Loucy (cell line): ENCODE data around the gene TLR8.

ENCODE experiments used
- H2AFZ ChIP-seq: fragments of 200-600 bp; sonication (generic); 2 replicates; pipeline ENCODE4 v1.6.0; 2016; ENCODE audit warnings: antibody characterized with exemption, mild to moderate bottlenecking, low read length, moderate library complexity
- H3F3A ChIP-seq: fragments of 200-600 bp; 2 replicates; pipeline ENCODE4 v1.6.0; 2016; ENCODE audit warnings: antibody characterized with exemption, low read depth, mild to moderate bottlenecking
- H3K27me3 ChIP-seq: fragments of 200-600 bp; sonication (generic); 2 replicates; pipeline ENCODE4 v1.6.1; 2014; ENCODE audit warnings: low read length, mild to moderate bottlenecking; ENCODE audit not compliant: insufficient read depth, poor library complexity, severe bottlenecking
- H3K36me3 ChIP-seq: fragments of 200-600 bp; sonication (generic); 2 replicates; pipeline ENCODE4 v1.6.1; 2016; ENCODE audit warnings: low read length; ENCODE audit not compliant: insufficient read depth
- H3K4me1 ChIP-seq: fragments of 200-600 bp; sonication (generic); 2 replicates; pipeline ENCODE4 v1.5.1; 2014; ENCODE audit warnings: low read length, mild to moderate bottlenecking; ENCODE audit not compliant: insufficient read depth, poor library complexity, severe bottlenecking
- H3K4me2 ChIP-seq: fragments of 200-600 bp; sonication (generic); 2 replicates; pipeline ENCODE4 v1.6.0; 2014; ENCODE audit warnings: antibody characterized with exemption, low read length, low read depth, mild to moderate bottlenecking; ENCODE audit not compliant: poor library complexity, severe bottlenecking
- H3K4me3 ChIP-seq: fragments of 200-600 bp; sonication (generic); 2 replicates; pipeline ENCODE4 v1.5.1; 2014; ENCODE audit warnings: low read length, mild to moderate bottlenecking, mixed read lengths; ENCODE audit not compliant: poor library complexity, severe bottlenecking
- H3K79me2 ChIP-seq: fragments of 200-600 bp; sonication (generic); 2 replicates; pipeline ENCODE4 v1.6.1; 2014; ENCODE audit warnings: low read length; ENCODE audit not compliant: insufficient read depth
- H3K9ac ChIP-seq: fragments of 200-600 bp; sonication (generic); 2 replicates; pipeline ENCODE4 v1.6.0; 2014; ENCODE audit warnings: mild to moderate bottlenecking, low read depth, low read length, moderate library complexity; ENCODE audit not compliant: poor library complexity, severe bottlenecking
- H3K9me2 ChIP-seq: fragments of 200-600 bp; sonication (generic); replicated peaks from 2 replicates; pipeline ENCODE4 v1.6.1; 2016; ENCODE audit warnings: low read depth, low read length, mixed read lengths
- H3K9me3 ChIP-seq: fragments of 200-600 bp; sonication (generic); 2 replicates; pipeline ENCODE4 v1.6.1; 2014; ENCODE audit warnings: mild to moderate bottlenecking, antibody characterized with exemption, low read length, low read depth; ENCODE audit not compliant: insufficient read depth
- H4K20me1 ChIP-seq: fragments of 200-600 bp; sonication (generic); 2 replicates; pipeline ENCODE4 v1.6.0; 2014; ENCODE audit warnings: antibody characterized with exemption, low read length, mild to moderate bottlenecking; ENCODE audit not compliant: insufficient read depth, poor library complexity, severe bottlenecking
- CTCF ChIP-seq: fragments of 200-600 bp; sonication (generic); conservative IDR thresholded peaks from 2 replicates; pipeline ENCODE4 v1.5.1; 2014; ENCODE audit warnings: mild to moderate bottlenecking, antibody characterized with exemption, low read length
- EZH2phosphoT487 ChIP-seq: fragments of 200-600 bp; IDR thresholded peaks from 2 replicates; pipeline ENCODE4 v1.6.1; 2018; ENCODE audit warnings: antibody characterized with exemption, mild to moderate bottlenecking, moderate library complexity, borderline replicate concordance

TLR8 gene

GRCh38 chrX:12955882-12956703, 49.7 kb downstream of the TLR8 start:
- H3K4me3 ChIP-seq: peak overlapping the region; percentile 70
- H4K20me1 ChIP-seq: no peaks in the 10 kb centered on the region
- peak overlapping the region; percentile 100 for H3K4me2 ChIP-seq
- H2AFZ ChIP-seq: no peak overlapping the region
- no peaks in the 10 kb centered on the region for H3K36me3 ChIP-seq
- peak overlapping the region; percentile 99 for H3K9ac ChIP-seq
- TF ChIP-seq EZH2phosphoT487 (no peak), CTCF (no peak)
- H3K4me1 ChIP-seq: peaks cover 56% of the 10 kb centered on the region
- no peaks in the 10 kb centered on the region for H3K27me3 ChIP-seq
- H3K9me3 ChIP-seq: no peaks in the 10 kb centered on the region
- no peaks in the 10 kb centered on the region for H3K9me2 ChIP-seq
- peaks cover 16% of the 10 kb centered on the region for H3F3A ChIP-seq
- H3K79me2 ChIP-seq: peaks cover 40% of the 10 kb centered on the region

GRCh38 chrX:12956704-12957534, 50.5 kb downstream of the TLR8 start:
- H3K4me3 ChIP-seq: peak overlapping the region; percentile 70
- peak overlapping the region; percentile 99 for H3K9ac ChIP-seq
- no peaks in the 10 kb centered on the region for H4K20me1 ChIP-seq
- no peaks in the 10 kb centered on the region for H3K9me3 ChIP-seq
- H3K36me3 ChIP-seq: no peaks in the 10 kb centered on the region
- H3K27me3 ChIP-seq: no peaks in the 10 kb centered on the region
- peaks cover 62% of the 10 kb centered on the region for H3K4me1 ChIP-seq
- peaks cover 16% of the 10 kb centered on the region for H3F3A ChIP-seq
- H3K4me2 ChIP-seq: peak overlapping the region; percentile 100
- peaks cover 32% of the 10 kb centered on the region for H3K79me2 ChIP-seq
- no peaks in the 10 kb centered on the region for H3K9me2 ChIP-seq
- TF ChIP-seq EZH2phosphoT487 (no peak), CTCF (no peak)
- H2AFZ ChIP-seq: no peak overlapping the region

- peaks cover 54% of the 10 kb centered on the region for H3K4me1 ChIP-seq
- H3K9me3 ChIP-seq: no peaks in the 10 kb centered on the region
- H3K4me2 ChIP-seq: peak overlapping the region; percentile 100
- H3F3A ChIP-seq: peaks cover 16% of the 10 kb centered on the region
- peak overlapping the region; percentile 70 for H3K4me3 ChIP-seq
- H3K9me2 ChIP-seq: no peaks in the 10 kb centered on the region
- no peaks in the 10 kb centered on the region for H4K20me1 ChIP-seq
- no peaks in the 10 kb centered on the region for H3K27me3 ChIP-seq
- peaks cover 23% of the 10 kb centered on the region for H3K79me2 ChIP-seq
- H3K9ac ChIP-seq: peak overlapping the region; percentile 99
- no peaks in the 10 kb centered on the region for H3K36me3 ChIP-seq
- no peak overlapping the region for H2AFZ ChIP-seq
- TF ChIP-seq CTCF (no peak), EZH2phosphoT487 (no peak)
Observed at GRCh38 chrX:12958059-12958458, 51.6 kb downstream of the TLR8 start.
